Smooth muscle cell (in vitro differentiated cells): Measurements from ENCODE around the gene GSTA3. TPM values are rescaled to one million over a fixed set of nuclear protein-coding genes. Genes with fewer than 3 reads are reported as not detected.
A peak's percentile ranks its signal among the peaks of the same experiment; 100 is the strongest.

Source experiments
- DNase-seq: peaks from one replicate; lab custom pipeline; 2025; ENCODE audit not compliant: unreplicated experiment; lab: John Stamatoyannopoulos, UW
- H2AFZ ChIP-seq: fragments of 200-600 bp; sonication (generic); 2 replicates; pipeline ENCODE4 v1.6.0; 2016; ENCODE audit warnings: antibody characterized with exemption, low read depth, mild to moderate bottlenecking
- H3F3A ChIP-seq: fragments of 200-600 bp; sonication (generic); 2 replicates; pipeline ENCODE4 v1.6.0; 2017; ENCODE audit warnings: antibody characterized with exemption, low read depth
- H3K27ac ChIP-seq: fragments of 200-600 bp; sonication (generic); 2 replicates; pipeline ENCODE4 v1.5.1; 2016; ENCODE audit warnings: low read depth, mild to moderate bottlenecking
- H3K27me3 ChIP-seq: fragments of 200-600 bp; sonication (generic); 2 replicates; pipeline ENCODE4 v1.6.1; 2016; ENCODE audit warnings: low read depth, mild to moderate bottlenecking
- H3K36me3 ChIP-seq: fragments of 200-600 bp; sonication (generic); 2 replicates; pipeline ENCODE4 v1.5.1; 2016; ENCODE audit warnings: low read depth
- H3K4me1 ChIP-seq: fragments of 200-600 bp; sonication (generic); 2 replicates; pipeline ENCODE4 v1.5.1; 2016; ENCODE audit warnings: low read depth
- H3K4me2 ChIP-seq: fragments of 200-600 bp; sonication (generic); 2 replicates; pipeline ENCODE4 v1.6.0; 2016; ENCODE audit warnings: mild to moderate bottlenecking
- H3K4me3 ChIP-seq: fragments of 200-600 bp; sonication (generic); 2 replicates; pipeline ENCODE4 v1.5.1; 2016; ENCODE audit warnings: mild to moderate bottlenecking
- H3K79me2 ChIP-seq: fragments of 200-600 bp; sonication (generic); 2 replicates; pipeline ENCODE4 v1.6.0; 2016; ENCODE audit warnings: low read depth, mild to moderate bottlenecking
- H3K9ac ChIP-seq: fragments of 200-600 bp; sonication (generic); 2 replicates; pipeline ENCODE4 v1.6.0; 2016; ENCODE audit warnings: low read depth
- H3K9me3 ChIP-seq: fragments of 200-600 bp; sonication (generic); replicated peaks from 2 replicates; pipeline ENCODE4 v1.5.1; 2016; ENCODE audit warnings: low read depth
- H4K20me1 ChIP-seq: fragments of 200-600 bp; sonication (generic); 2 replicates; pipeline ENCODE4 v1.6.0; 2016; ENCODE audit warnings: low read depth
- CTCF ChIP-seq: fragments of 200-600 bp; sonication (generic); IDR thresholded peaks from 2 replicates; pipeline ENCODE4 v1.5.1; 2017; ENCODE audit warnings: borderline replicate concordance, mild to moderate bottlenecking, antibody characterized with exemption; ENCODE audit not compliant: insufficient read depth, poor library complexity, severe bottlenecking
- WGBS: methylation state at CpG from one replicate; pipeline ENCODE4 v1.1.7; 2016; ENCODE audit warnings: low lambda C conversion rate; 5-methylcytosine and 5-hydroxymethylcytosine counted together
- polyA plus RNA-seq: library from polyadenylated mRNA; unstranded; fragments of >200 nt; fragmentation: Nextera tagmentation; extraction: Ambion mirVana; gene quantifications from 2 replicates; pipeline ENCODE4 v1.2.1, GENCODE V29; 2016
- total RNA-seq: library from RNA; depleted of rRNA; stranded (reverse); fragments of >200 nt; gene quantifications from 2 replicates; pipeline ENCODE4 v1.2.3, GENCODE V29; 2014

The GSTA3 gene
- total and polyA plus RNA-seq, 2 experiments from 2014 or later = not detected

GRCh38 chr6:52881996-52882841, 27.3 kb downstream of the GSTA3 start:
- Histone ChIP-seq H3K27ac (no peak overlapping the region), H3K36me3 (no peaks in the 10 kb centered on the region), H3K4me2 (peak overlapping the region; percentile 93), H3K27me3 (no peaks in the 10 kb centered on the region), H3K79me2 (no peaks in the 10 kb centered on the region), H3K4me1 (no peaks in the 10 kb centered on the region), H3K9me3 (no peaks in the 10 kb centered on the region), H3K4me3 (peak overlapping the region; percentile 64), H3F3A (peaks cover 4% of the 10 kb centered on the region), H4K20me1 (no peaks in the 10 kb centered on the region), H3K9ac (peak overlapping the region; percentile 73), H2AFZ (peak overlapping the region; percentile 92)
- DNase-seq = peak; percentile 32
- peak; percentile 79 for TF ChIP-seq CTCF
- 30% methylated on average over 17 of the region's 18 CpGs for WGBS

- Histone ChIP-seq H3K4me2 (peak overlapping the region; percentile 93), H3K9ac (no peak overlapping the region), H2AFZ (no peak overlapping the region), H3K79me2 (no peaks in the 10 kb centered on the region), H3K4me3 (peak overlapping the region; percentile 64), H3K27ac (no peak overlapping the region), H3K4me1 (no peaks in the 10 kb centered on the region), H4K20me1 (no peaks in the 10 kb centered on the region), H3K27me3 (no peaks in the 10 kb centered on the region), H3F3A (peaks cover 4% of the 10 kb centered on the region), H3K36me3 (no peaks in the 10 kb centered on the region), H3K9me3 (no peaks in the 10 kb centered on the region)
- no peak for DNase-seq
- 85% methylated on average over 4 of the region's 4 CpGs for WGBS
- TF ChIP-seq CTCF = no peak
These were observed 27.9 kb downstream of the GSTA3 start for GRCh38 chr6:52881662-52881995.

- DNase-seq = no peak
These were observed 31.7 kb downstream of the GSTA3 start for GRCh38 chr6:52877786-52878185.

More at GRCh38 chr6:52877786-52878185, 31.7 kb downstream of the GSTA3 start:
- WGBS = 77% methylated on average over 2 of the region's 2 CpGs
- Histone ChIP-seq H3K9me3 (no peaks in the 10 kb centered on the region), H3K27ac (peak overlapping the region; percentile 74), H3F3A (peaks cover 11% of the 10 kb centered on the region), H3K36me3 (no peaks in the 10 kb centered on the region), H3K4me3 (no peak overlapping the region), H2AFZ (no peak overlapping the region), H3K4me1 (no peaks in the 10 kb centered on the region), H3K79me2 (no peaks in the 10 kb centered on the region), H4K20me1 (no peaks in the 10 kb centered on the region), H3K27me3 (no peaks in the 10 kb centered on the region), H3K4me2 (peak overlapping the region; percentile 58), H3K9ac (peak overlapping the region; percentile 38)
- no peak for TF ChIP-seq CTCF
